ENCODE results near the gene GMDS.
"Not testable (repeated sequence)": the region's sequence is repeated elsewhere in the genome, so short reads cannot be mapped to it uniquely, and the experiment has no call there.

GMDS gene

DNA sequence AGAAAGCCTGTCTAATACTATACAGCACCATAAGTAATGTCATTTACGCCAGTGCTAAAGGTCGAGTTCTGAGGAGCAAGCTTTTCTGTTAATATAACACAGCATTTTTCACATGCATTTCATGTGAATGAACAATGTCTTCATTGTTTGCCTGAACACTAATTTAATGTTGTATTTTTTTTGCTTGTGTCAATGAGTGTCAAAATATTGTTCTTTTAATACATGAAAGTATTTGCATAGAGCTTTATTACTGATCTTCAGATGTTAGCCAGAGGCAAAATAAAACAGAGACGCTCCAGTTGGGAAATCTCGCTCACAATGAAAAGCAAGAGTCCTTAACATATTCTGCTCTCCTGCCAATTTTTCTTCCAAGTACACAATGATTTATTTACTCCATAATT, 483.9 kb downstream of the GMDS start:
- peak; percentile 21 for DNase-seq

DNA sequence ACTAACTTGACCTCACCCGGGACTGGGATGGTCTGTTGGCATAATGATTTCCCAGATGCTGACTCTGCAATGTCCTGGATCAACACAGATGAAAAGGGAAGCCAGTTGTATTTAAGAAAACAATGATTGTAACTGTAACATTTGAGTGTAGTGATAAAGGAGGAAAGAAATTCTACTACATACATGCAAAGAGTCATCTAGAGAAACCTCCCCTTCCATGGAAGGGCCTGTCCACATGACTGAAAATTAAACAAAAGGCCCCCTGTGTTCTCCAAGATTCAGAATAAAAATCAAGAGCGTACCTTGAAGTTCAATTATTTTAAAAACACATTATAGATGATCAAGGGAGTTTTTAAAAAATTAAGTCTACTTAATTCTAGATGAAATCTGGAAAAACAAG, 484.5 kb downstream of the GMDS start:
- no peak for DNase-seq

DNA sequence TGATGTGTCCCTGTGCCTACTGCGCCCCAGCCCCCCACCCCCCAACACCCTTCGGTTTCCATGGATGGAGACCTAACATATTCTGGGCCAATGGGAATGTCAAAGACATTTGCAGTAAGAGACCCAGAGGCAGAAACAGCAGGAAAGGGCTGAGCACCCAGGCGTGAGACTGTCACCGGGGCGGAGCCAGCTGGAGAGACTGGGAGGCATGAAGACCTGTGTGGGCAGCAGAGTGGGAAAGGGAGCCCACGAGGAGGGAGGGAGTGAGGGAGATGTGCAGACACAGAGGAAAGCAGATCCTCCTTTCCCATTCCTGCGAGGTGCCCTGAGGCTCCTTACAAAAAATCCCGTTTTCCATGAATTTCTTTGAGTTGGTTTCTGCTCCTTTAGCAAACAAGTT, 485.5 kb downstream of the GMDS start:
- DNase-seq, result no peak

DNA sequence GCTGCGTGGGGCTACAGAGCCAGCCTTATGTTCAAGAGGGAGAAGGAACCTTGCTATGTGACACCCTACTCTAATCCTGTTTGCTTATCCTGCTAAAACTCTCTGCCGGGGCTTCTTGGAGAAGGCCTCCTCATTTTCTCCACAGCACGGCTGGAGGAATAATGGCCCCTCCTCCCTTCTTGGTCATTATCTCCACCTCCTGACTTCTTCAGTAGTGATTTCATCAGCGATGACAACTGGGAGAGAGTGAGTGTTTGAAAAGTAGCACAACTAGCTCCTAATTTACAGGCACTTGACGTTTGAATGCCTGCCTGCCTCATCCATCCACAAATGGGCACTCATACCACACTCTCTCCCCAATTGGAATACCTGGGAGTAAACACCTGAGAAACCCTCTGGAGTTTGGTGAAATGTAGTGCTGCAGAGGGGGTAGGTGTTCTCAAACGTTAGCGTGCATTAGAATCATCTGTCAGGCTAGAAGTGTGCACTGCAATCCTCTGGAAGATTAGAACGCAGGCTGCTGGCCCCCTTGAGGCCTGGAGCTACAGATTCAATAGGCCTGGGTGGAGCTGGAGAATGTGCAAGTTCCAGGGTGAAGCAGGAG, 487.2 kb downstream of the GMDS start:
- no peak for DNase-seq

DNA sequence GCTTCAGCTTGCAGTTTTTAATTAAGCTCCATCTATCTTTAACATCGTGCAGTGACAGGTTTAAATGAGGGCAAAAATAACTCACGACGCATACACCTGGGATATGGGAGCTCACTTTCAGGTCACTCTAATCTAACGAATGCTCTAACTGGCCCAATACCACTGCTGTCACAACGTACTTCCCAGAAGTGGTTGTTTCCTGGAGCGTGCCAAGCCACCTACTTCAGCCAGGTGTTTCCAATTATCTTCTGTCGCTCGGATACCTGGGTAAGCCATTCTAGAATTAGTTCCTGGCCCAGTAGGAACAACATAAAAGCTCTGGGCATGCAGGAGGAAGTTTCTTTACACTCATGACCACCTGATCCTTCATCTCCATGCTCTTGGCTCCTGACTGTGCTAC, 488.3 kb downstream of the GMDS start:
- DNase-seq, result peak; percentile 36

DNA sequence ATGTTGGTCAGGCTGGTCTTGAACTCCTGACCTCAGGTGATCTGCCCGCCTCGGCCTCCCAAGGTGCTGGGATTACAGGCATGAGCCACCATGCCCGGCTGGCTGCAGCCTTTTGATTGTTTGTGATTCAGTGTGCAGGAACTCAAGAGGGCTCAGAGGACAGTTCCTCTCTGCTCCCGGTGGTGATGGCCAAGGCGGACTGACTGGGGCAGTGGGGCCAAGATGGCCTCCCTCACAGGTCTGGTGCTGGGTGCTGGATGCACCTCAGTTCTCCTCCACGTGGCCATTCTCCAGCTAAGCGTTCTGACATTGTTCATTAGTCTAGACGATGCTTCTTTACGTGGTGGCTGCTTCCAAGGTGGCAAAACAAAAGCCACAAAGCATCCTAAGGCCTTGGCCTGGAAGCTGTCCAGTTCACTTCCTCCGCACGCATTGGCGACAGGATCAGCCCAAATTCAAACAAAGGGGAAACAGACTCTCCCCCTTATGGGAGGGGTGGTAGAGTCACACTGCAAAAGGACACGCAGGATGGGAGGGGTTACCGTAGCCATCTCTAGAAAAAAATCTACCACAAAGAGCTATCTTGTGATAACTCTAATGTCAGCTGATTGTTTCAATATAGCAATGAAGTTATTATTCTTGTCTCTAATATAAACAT, 488.8 kb downstream of the GMDS start:
- DNase-seq, result no peak

DNA sequence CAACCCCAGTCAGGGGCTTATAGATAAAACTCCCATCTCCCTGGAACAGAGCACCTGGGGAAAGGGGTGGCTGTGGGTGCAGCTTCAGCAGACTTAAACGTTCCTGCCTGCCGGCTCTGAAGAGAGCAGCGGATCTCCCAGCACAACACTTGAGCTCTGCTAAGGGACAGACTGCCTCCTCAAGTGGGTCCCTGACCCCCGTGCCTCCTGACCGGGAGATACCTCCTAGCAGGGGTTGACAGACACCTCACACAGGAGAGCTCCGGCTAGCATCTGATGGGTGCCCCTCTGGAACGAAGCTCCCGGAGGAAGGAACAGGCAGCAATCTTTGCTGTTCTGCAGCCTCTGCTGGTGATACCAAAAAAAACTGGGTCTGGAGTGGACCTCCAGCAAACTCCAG, 494.3 kb downstream of the GMDS start:
- not testable (repeated sequence) for DNase-seq

DNA sequence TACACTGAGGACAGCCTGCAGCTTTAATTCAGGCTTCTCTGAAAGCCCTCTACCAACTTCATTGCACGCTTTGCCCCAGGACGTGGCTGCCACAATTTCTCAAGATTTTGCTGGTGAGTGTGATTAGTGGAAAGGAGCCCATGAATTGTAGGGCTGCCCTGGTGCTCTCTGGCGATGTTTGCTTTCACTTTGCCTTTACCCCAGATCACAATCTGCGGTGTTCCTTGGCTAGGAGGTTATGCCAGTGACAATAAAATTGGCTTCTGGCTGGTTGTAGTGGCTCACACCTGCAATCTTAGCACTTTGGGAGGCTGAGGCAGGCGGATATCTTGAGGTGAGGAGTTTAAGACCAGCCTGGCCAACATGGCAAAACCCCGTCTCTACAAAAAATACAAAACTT, 496.4 kb downstream of the GMDS start:
- no peak for DNase-seq

DNA sequence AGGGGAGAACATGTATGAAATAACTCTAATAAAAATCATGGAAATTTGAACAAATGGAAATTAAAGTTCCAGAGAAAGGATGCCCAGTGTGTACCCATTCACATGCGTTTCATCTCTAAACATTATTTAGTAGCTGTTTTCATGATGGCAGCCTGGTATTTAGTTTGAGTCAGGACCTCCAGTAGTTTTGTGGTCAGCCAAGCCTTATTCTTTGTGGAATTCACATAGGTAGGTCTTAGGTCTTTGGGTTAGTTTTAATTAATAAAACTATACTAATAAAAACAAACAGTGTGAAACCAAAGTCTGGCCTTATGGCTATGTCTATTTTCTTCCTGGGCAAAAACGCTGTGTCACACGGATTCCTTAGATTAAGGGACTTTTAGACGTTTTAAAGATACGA, 497.9 kb downstream of the GMDS start:
- DNase-seq, result no peak

DNA sequence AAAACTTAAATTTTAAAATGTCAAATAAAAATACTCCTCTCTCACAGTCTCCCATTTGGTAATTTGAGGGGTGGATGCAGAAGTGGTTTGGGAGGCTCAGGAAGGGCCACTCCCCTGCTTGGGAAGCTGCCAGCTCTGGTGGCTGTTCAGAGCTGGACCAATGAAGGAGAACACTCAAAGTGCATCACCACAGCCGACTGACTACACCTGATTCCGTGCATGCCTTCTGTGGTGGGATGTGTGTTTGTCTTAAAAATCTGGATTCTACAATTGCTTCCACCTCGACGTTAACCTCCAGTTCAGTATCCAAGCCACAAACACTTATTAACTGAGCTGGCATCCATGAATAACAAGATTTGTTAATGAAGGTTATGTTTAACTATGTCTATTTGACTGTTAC, 498.4 kb downstream of the GMDS start:
- DNase-seq, result no peak

DNA sequence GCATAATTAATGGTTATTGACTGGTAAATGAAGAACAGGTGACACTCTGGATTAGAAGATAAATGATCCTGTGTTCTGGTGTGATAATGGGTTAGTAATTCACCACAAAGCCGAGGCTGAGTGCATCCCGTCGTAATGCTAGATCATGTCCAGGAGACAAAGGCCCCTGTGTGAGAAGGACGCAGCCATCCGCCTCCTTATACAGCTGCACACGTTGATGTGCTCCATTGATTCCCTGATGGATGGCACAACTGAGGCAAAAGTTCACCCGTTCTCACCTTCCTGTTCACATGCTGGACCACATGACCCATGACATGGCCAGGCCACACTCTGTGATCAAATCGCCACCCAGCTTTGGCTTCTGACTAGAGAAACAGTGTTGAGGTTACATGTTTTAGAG, 499.6 kb downstream of the GMDS start:
- peak; percentile 85 for DNase-seq

DNA sequence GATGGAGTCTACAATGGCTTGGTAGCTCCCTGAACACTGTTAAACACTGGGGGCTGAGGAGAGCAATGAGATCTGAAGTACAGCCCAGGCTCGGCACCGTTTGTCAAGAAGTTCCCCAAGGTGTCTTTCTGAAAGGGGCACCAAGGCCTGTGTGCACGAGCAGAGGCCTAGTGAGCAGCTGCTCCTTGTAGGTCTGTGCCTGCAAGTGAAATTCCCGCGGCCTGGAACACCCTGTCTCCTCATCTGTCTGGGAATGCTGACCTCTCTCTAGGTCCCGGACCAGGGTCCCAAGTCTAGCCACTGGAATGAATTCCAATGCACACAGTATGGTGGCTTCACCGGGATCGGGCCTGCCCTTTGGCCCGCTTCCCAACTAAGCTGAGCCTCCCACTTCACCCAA, 500.9 kb downstream of the GMDS start:
- DNase-seq, result no peak

DNA sequence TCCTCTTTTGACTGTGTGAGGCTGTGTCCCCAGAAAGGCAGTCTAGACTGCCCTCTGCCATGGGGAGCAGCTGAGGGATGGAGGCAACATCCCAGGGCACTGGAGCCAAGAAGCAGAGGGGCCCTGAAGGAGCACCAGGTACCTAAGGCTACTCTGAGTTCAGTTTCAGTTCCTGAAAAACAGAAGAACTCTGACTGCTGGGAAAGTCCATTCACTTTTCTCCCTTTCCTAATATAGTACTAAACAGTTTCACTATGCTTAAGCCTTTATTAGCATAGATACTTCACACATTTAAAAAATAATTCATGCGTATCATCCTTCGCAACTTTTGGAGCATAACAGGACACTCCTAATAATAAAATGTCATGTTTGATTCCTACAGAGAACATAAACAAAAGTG, 505.7 kb downstream of the GMDS start:
- no peak for DNase-seq

DNA sequence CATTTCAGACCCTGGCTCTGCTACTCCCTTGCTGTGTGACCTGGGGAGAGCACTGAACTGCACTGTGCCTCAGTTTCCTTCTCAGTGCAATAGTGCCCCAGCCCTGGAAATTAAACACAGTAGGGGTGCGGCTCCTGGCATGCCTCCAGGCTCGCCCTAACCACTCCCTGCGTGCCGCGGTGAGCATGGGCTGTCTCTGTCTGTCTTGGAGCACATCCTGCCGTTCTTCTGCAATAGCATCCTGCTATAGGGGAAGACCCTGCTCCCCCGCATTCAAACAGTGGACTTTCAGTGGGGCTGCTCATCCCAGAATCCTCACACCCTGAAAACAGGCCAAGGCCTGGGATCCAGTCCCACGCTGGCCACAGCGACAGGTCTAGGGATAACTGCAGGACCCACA, 506.2 kb downstream of the GMDS start:
- DNase-seq, result no peak

DNA sequence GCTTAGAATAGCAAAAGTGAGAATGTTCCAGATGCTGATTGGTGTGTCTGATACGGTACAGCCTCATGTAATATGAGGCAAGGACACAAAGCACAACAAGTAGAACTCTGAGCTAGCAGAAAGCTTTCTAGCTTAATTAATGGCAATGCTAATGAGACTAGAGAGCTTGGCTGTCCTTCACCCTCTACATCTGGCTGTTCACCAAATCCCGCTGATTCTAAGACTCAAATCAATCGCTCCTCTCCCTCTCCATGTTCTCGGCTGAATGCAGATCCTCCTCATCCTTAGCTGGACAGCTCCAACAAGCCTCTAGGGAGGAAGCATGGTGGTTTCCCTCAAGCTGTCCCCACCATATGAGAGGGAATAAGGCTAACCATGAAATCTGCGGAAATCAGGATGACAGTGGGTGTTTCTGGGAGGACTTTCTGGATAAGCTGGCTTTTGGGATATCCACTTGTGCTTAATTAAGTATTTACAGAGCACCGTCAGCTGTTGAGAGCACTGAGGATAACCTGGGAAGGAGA, 506.8 kb downstream of the GMDS start:
- DNase-seq, result no peak

DNA sequence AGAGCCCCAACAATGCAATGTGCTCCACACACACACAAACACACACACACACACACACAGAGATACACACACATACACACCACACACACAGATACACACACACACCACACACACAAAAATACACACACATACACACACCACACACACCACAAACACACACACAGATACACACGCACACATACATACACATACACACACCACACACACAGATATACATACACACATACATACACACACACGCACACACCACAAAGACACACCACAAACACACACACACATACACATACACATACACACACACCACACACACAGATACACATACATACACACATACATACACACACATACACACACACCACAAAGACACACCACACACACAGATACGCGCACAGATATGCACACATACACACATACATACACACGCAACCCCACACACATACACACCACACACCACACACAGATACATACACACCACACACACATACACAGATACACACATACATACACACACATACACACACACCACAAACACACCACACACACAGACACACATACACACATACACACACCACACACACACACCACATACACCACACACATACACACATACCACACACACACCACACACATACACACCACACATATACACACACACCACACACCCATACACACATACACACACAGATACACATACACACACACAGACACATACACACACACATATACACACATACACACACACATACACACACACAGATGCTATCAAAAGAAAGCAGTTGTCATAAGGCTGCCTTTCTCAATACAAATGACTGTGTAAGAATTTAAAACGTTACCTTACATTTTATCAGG, 507.7 kb downstream of the GMDS start:
- no peak for DNase-seq

DNA sequence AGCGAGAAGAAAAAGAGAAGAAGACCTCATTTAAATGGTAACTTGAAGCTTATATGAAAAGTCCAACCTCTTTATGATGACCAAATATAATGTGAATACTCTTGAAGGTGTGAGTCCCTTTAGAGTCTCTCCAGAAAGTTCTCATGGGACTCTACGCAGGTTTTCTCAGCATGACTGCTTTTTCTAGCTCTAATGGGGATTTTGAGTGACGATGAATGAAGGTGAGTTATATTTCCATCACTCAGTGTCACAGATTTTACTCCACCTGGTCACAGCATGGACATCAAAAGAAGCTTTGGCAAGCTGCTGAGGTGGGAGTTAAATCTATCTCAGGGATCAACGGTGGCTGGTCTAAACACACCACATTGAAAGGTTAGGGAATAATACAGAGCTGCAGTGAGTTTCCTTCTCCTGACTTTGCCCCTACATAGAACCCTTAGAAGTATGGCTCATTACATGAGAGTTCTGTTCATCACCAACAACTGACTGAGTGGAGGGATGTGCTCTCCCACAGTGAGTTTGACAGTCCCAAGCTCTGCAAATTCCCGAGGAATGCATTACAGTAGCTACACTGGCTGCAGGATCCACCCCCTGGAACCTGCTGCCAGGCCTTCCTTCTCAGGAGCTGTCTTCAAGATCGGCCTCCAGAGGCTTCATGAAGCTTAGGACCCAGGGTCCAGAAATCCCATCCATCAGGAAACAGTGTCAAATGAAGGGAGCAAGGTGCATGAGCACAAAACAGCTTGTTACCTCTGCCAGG, 508.9 kb downstream of the GMDS start:
- no peak for DNase-seq

DNA sequence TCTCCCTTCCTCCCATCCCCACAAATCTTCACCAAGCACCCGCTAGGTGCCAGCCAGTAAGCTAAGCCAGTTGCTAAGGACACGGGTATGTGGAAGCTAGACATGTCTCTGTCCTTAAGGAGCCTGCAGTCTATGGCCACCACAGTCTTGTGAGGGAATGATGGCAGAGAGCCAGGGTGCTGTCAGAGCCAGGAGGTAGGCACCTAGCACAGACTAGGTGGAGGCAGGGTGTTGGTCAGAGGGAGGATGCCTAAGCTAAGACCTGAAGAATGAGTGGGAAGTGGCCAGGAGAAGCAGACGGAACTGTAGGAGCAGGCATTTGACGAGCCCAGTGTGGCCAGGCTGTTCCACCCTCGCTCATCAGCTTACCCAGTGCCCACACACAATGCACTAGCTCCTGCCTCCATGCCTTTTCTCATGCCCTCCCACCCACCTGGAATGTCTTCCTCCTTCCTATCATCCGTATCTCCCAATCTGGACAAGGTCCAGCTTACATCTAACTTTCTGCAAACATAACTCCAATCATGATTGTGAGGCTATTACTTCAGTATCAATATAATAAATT, 510.1 kb downstream of the GMDS start:
- DNase-seq, result no peak

DNA sequence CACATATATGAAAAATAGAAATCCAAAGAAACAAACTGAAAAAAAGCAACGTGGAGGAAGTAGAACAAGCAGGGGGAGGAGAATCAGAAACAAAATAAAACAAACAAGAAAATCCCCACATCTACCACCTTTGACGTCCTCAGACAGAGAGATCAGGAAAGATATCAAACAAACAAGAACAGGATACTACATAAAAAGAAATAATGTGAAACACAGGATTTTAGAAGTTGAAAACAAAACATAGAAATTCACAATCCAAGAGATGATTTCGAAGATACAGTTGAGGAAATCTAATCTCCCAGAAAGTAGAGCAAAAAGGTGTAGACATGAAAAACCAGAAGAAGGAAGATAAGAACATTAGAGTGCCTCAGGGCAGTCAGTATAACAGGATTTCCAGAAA, 514.5 kb downstream of the GMDS start:
- DNase-seq, result no peak

DNA sequence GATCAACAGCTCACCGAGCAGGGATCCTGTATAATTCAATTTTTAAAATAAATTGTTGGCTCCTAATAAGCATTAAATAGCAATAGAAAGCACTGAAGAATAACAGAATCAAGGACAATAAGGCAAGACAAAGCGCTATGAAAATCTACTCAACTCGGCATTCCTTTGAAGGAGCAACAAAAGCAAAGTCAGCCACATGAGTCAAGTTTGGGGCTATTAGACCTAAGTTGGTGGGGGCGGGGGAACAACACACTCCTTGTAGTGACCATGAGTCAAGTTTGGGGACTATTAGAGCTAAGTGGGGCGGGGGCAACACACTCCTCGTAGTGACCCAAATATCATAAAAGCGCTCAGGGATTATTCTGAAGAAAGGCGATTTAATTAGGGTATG, 515.7 kb downstream of the GMDS start:
- no peak for DNase-seq

DNA sequence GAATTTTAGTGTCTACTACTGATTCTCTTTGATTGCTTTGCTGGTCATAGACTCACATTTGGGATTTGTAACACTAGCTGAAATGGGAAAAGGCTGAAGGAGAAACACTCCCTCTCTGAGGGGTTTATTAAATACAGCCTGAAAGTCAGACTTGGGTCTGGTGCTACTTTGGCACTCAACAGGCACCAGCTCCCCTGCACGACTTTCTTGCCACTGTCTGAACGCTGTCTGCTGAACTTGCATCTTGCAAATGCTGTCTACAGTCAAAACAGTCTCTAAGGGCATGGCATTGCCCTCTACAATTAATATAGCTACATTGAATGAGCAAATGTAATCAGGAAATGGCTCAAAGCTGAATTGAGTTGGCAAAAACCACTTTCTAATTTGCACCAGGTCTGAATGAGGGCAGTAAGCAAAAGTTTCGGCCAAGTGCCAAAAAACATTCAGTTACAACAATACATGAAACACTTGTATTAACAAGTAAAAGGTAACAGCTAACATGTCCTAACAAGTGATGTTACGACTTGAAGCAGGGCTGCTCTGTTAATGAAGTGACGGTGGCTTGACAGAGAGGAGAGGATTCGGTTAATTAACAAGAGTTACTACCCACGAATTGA, 516.2 kb downstream of the GMDS start:
- DNase-seq, result no peak

DNA sequence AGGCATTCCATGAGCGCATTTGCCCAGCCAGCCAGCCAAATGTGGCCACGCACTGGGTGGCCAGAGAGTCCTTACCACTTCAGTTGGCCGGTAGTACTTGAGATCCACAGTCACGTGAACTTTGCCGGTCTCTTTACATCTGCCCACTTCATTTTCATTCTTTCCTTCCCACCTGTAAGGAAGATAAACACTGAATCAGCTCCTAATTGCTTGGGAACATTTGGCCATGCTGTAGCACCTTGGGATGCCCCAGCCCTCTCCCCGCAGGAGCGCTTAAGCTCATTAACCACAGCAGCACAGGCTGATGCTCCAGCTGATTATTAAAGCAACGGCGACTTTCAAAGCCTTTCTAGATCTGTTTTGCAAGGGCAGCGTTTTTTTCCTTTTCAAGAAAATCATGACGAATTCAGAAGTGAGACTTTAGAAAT, 519.0 kb downstream of the GMDS start:
- peak; percentile 79 for DNase-seq
